K562 (cell line): ENCODE results near the gene PAM. TPM values are rescaled to one million over a fixed set of nuclear protein-coding genes. Genes with fewer than 3 reads are reported as not detected.

Source experiments
- ATAC-seq: fragments of 200-7000 bp; cut with Tn5 transposase; 3 replicates; pipeline ENCODE4 v1.9.1; 2020; ENCODE audit warnings: moderate library complexity
- BruUV-seq: library from RNA; stranded (reverse); fragments of 400-500 nt; replicated peaks from 2 replicates; lab custom pipeline; 2021; lab: Mats Ljungman, UMichigan
- CTCF ChIA-PET: fragments of 300-600 bp; formaldehyde crosslinking; extraction: SDS; loops from one replicate; lab custom pipeline; 2021; ENCODE audit warnings: low intra/inter-chr PET ratio; lab: Yijun Ruan, JAX
- POLR2A ChIA-PET: fragments of 300-600, 350-650 bp; sonication (Branson Sonifier 250); formaldehyde crosslinking; extraction: SDS; loops from one replicate; lab custom pipeline; 2021; ENCODE audit warnings: antibody characterized with exemption, inconsistent platforms; lab: Yijun Ruan, JAX
- DNase-seq, 4 experiments: peaks; one replicate each; pipeline versions ENCODE4 v3.0.0 to v3.0.0-alpha.2; 2011 to 2018; ENCODE audit warnings: low spot score in 3 of 4, mixed read lengths in 3 of 4; ENCODE audit errors: extremely low read depth in 1 of 4
- FAIRE-seq: peaks from 2 replicates; lab custom pipeline; 2011; peaks lifted over from hg19 to GRCh38; lab: Jason Lieb, UNC
- H2AFZ ChIP-seq: 2 replicates; pipeline ENCODE4 v1.6.0; 2011; ENCODE audit warnings: low read depth, low read length, control low read depth, inconsistent platforms
- H3K27ac ChIP-seq: fragments of 200-600 bp; 3 replicates; pipeline ENCODE4 v1.8.0; 2011; ENCODE audit warnings: low read depth, mild to moderate bottlenecking, control low read depth, inconsistent platforms, low read length, moderate library complexity, mixed read lengths; ENCODE audit errors: extremely low read depth
- H3K27me3 ChIP-seq, 2 experiments: fragments of 300-600 bp in 1 of 2; 2 replicates in 1 of 2; 3 replicates in 1 of 2; pipeline versions ENCODE4 v1.6.0 to v1.8.0; 2011; ENCODE audit warnings: inconsistent platforms in 2 of 2, low read length in 2 of 2, mild to moderate bottlenecking in 1 of 2, mixed read lengths in 1 of 2, moderate library complexity in 1 of 2; ENCODE audit not compliant: control insufficient read depth in 2 of 2, insufficient read depth in 2 of 2
- H3K36me3 ChIP-seq: fragments of 300-600 bp; 3 replicates; pipeline ENCODE4 v1.8.0; 2011; ENCODE audit warnings: mild to moderate bottlenecking, low read length, inconsistent platforms; ENCODE audit not compliant: control insufficient read depth, insufficient read depth
- H3K4me1 ChIP-seq, 2 experiments: fragments of 200-600 bp in 1 of 2; replicated peaks in 1 of 2; 2 replicates in 1 of 2; 3 replicates in 1 of 2; pipeline versions ENCODE4 v1.5.1 to v1.8.0; 2011; ENCODE audit warnings: inconsistent platforms in 2 of 2, low read length in 2 of 2, mild to moderate bottlenecking in 1 of 2, mixed read lengths in 1 of 2, moderate library complexity in 1 of 2; ENCODE audit not compliant: control insufficient read depth in 2 of 2, insufficient read depth in 2 of 2
- H3K4me2 ChIP-seq: 2 replicates; pipeline ENCODE4 v1.6.1; 2011; ENCODE audit warnings: low read length, control low read depth, inconsistent platforms, mixed read lengths; ENCODE audit not compliant: insufficient read depth
- H3K4me3 ChIP-seq: fragments of 200-600 bp; sonication (generic), shearing (Covaris generic); 2 replicates; pipeline ENCODE4 v1.5.1; 2016; ENCODE audit warnings: control low read depth, inconsistent platforms
- H3K79me2 ChIP-seq: fragments of 200-600 bp; 3 replicates; pipeline ENCODE4 v1.8.0; 2011; ENCODE audit warnings: low read length, inconsistent platforms; ENCODE audit not compliant: control insufficient read depth, insufficient read depth
- H3K9ac ChIP-seq, 2 experiments: 2 replicates each; pipeline versions ENCODE4 v1.6.0 to v1.6.1; 2011; ENCODE audit warnings: low read depth in 2 of 2, low read length in 2 of 2, control low read depth in 1 of 2, inconsistent platforms in 1 of 2, mild to moderate bottlenecking in 1 of 2, mixed read lengths in 1 of 2; ENCODE audit not compliant: insufficient read depth in 1 of 2
- H3K9me1 ChIP-seq: one replicate; pipeline ENCODE4 v1.6.0; 2011; ENCODE audit warnings: inconsistent platforms, mild to moderate bottlenecking, low read length, moderate library complexity; ENCODE audit not compliant: control insufficient read depth, insufficient read depth
- H3K9me3 ChIP-seq: replicated peaks from 2 replicates; pipeline ENCODE4 v1.5.1; 2011; ENCODE audit warnings: low read depth, low read length, inconsistent platforms; ENCODE audit not compliant: control insufficient read depth, insufficient read depth
- H4K20me1 ChIP-seq: replicated peaks from 2 replicates; pipeline ENCODE4 v1.6.1; 2011; ENCODE audit warnings: low read length, inconsistent platforms, mixed read lengths; ENCODE audit not compliant: control insufficient read depth, insufficient read depth
- CAMTA2 ChIP-seq: fragments of 250-450 bp; sonication (Bioruptor Pico); conservative IDR thresholded peaks from 2 replicates; pipeline ENCODE4 v1.5.1; 2022
- EGR1 ChIP-seq: fragments of 450-650 bp; conservative IDR thresholded peaks from 2 replicates; pipeline ENCODE4 v1.6.1; 2017; ENCODE audit warnings: mild to moderate bottlenecking
- ESRRA ChIP-seq: fragments of 450-650 bp; IDR thresholded peaks from 2 replicates; pipeline ENCODE4 v1.6.1; 2014; ENCODE audit warnings: low read depth, mild to moderate bottlenecking, moderate library complexity, borderline replicate concordance
- GATAD2A ChIP-seq: fragments of 450-650 bp; IDR thresholded peaks from 2 replicates; pipeline ENCODE4 v1.6.1; 2017
- HIVEP1 ChIP-seq: fragments of 250-450 bp; sonication (Bioruptor Pico); IDR thresholded peaks from 2 replicates; pipeline ENCODE4 v1.4.0; 2020; ENCODE audit warnings: mild to moderate bottlenecking
- NELFE ChIP-seq: IDR thresholded peaks from 2 replicates; pipeline ENCODE4 v1.6.1; 2011; ENCODE audit warnings: mild to moderate bottlenecking; ENCODE audit not compliant: insufficient read depth, insufficient read length
- PHF20 ChIP-seq: fragments of 450-650 bp; IDR thresholded peaks from 2 replicates; pipeline ENCODE4 v1.6.1; 2018; ENCODE audit not compliant: partially characterized antibody
- SETDB1 ChIP-seq: IDR thresholded peaks from one replicate; pipeline ENCODE4 v1.6.1; 2012; ENCODE audit warnings: low read length, control low read depth, inconsistent platforms
- SMARCA4 ChIP-seq: fragments of 450-650 bp; IDR thresholded peaks from 2 replicates; pipeline ENCODE4 v1.6.1; 2016
- TSC22D4 ChIP-seq: fragments of 450-650 bp; IDR thresholded peaks from 2 replicates; pipeline ENCODE4 v1.6.1; 2016; ENCODE audit warnings: missing genetic modification characterization, missing biosample characterization, control low read depth
- ZBTB1 ChIP-seq: sonication (generic); formaldehyde crosslinking; IDR thresholded peaks from 2 replicates; pipeline ENCODE4 v1.8.1; 2023; ENCODE audit warnings: missing genetic modification reagents, low read depth, mild to moderate bottlenecking, borderline replicate concordance
- ZNF318 ChIP-seq, 2 experiments: fragments of 450-650 bp; IDR thresholded peaks; 2 replicates each; pipeline ENCODE4 v1.6.1; 2016; ENCODE audit warnings: mild to moderate bottlenecking in 2 of 2, borderline replicate concordance in 1 of 2, low read depth in 1 of 2, moderate library complexity in 1 of 2
- ZNF77 ChIP-seq: fragments of 250-450 bp; sonication (Bioruptor Pico); IDR thresholded peaks from 2 replicates; pipeline ENCODE4 v1.5.0; 2020
- ZNF79 ChIP-seq: fragments of 250-450 bp; sonication (Bioruptor Pico); IDR thresholded peaks from 2 replicates; pipeline ENCODE4 v1.4.0; 2020; ENCODE audit warnings: low read depth, mild to moderate bottlenecking, moderate library complexity
- WGBS: fragments of 100-300 bp; shearing (Covaris generic); methylation state at CpG from one replicate; pipeline ENCODE4 v1.1.6; 2016; ENCODE audit warnings: low coverage, mixed read lengths; ENCODE audit not compliant: insufficient coverage; ENCODE audit errors: missing lambda C conversion rate; 5-methylcytosine and 5-hydroxymethylcytosine counted together
- in situ Hi-C: fragments of 300-500 bp; cut with MboI; formaldehyde crosslinking; loops from 4 replicates; pipeline ENCODE4 v1.15.0; 2018; ENCODE audit warnings: inconsistent platforms, mixed read lengths
- intact Hi-C: fragments of 100-400 bp; cut with micrococcal nuclease; formaldehyde crosslinking; loops from 2 replicates; pipeline ENCODE4 v1.14.2; 2022
- polyA plus RNA-seq, 8 experiments: library from polyadenylated mRNA; depleted of rRNA in 4 of 8; stranded (reverse) in 5 of 8; unstranded in 3 of 8; fragments of >200 nt; fragmentation: Nextera tagmentation in 2 of 8; fragmentation: Illumina TruSeq in 1 of 8; extraction: Ambion mirVana in 2 of 8; extraction: Trizol in 1 of 8; gene quantifications; 2 replicates each; pipeline versions ENCODE4 v1.2.1 to v1.2.3, GENCODE V29; 2011 to 2014; ENCODE audit warnings: inconsistent platforms in 1 of 8, missing spikeins in 1 of 8
- total RNA-seq, 7 experiments: library from RNA; depleted of rRNA in 6 of 7; stranded (reverse); fragments of >200 nt in 6 of 7; fragmentation: Illumina TruSeq in 2 of 7; extraction: Trizol in 2 of 7; gene quantifications; 2 replicates each; pipeline versions ENCODE4 v1.2.1 to v1.2.3, GENCODE V29; 2011 to 2021; ENCODE audit warnings: low replicate concordance in 1 of 7
- TF ChIP-seq, protein P1 (sequence below): fragments of 250-450 bp; sonication (Bioruptor Pico); IDR thresholded peaks from 2 replicates; pipeline ENCODE4 v1.8.0; 2021; ENCODE audit warnings: moderate library complexity, mild to moderate bottlenecking, inconsistent platforms

The PAM gene
- total and polyA plus RNA-seq, 9 of the 15 experiments (the other 6 are each of a cell fraction or from before 2014, with no cell fraction given) = 0.39 to 3.1 (median 0.77) TPM

- no peak overlapping the region for H3K27ac ChIP-seq
- no peaks in the 10 kb centered on the region for H3K9me1 ChIP-seq
- H2AFZ ChIP-seq = no peak overlapping the region
- H3K27me3 ChIP-seq = no peaks in the 10 kb centered on the region
- no peak for FAIRE-seq
- no peak overlapping the region for H3K4me3 ChIP-seq
- no peak overlapping the region for H3K9ac ChIP-seq
- no peak overlapping the region for H3K4me2 ChIP-seq
- H4K20me1 ChIP-seq = no peaks in the 10 kb centered on the region
- no peaks in the 10 kb centered on the region for H3K36me3 ChIP-seq
- no peaks in the 10 kb centered on the region for H3K79me2 ChIP-seq
- no peaks in the 10 kb centered on the region for H3K9me3 ChIP-seq
- WGBS = 0% methylated on average over 4 of the region's 4 CpGs
- CTCF ChIA-PET = no interaction called here
- intact Hi-C loops = no loop called here
- no peak for ATAC-seq
- no TSS peak for BruUV-seq
- DNase-seq = no peak
- H3K4me1 ChIP-seq = no peaks in the 10 kb centered on the region
- POLR2A ChIA-PET = no interaction called here
- in situ Hi-C loops = no loop called here
- TF ChIP-seq CAMTA2 (CRISPR knock-in tag) (no peak), ZNF77 (CRISPR knock-in tag) (no peak), TSC22D4 (tag) (no peak), NELFE (no peak), HIVEP1 (CRISPR knock-in tag) (no peak), SETDB1 (no peak), PHF20 (no peak), ZNF79 (no peak), EGR1 (no peak), GATAD2A (no peak), ESRRA (no peak), ZNF318 (IDR thresholded peaks at IDR 0.05; ENCODE audit: borderline replicate concordance in 1 of 2, low read depth in 1 of 2) (no peak), ZBTB1 (no peak), SMARCA4 (no peak)
- TF ChIP-seq, protein P1, sequence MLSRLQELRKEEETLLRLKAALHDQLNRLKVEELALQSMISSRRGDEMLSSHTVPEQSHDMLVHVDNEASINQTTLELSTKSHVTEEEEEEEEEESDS = no peak
These were observed 36.3 kb upstream of the PAM start for GRCh38 chr5:102718819-102719218.
